ENCODE results near the gene NAV2. TPM values are rescaled to one million over a fixed set of nuclear protein-coding genes. Genes with fewer than 3 reads are reported as not detected.

The NAV2 gene
- total and polyA plus RNA-seq, 9 donors: 25.7 to 70.6 (median 46.1) TPM

GRCh38 chr11:19697721-19698121, 14.9 kb upstream of the NAV2 start:
- DNase-seq: no peak
- Histone ChIP-seq H3K9me3 (replicated peaks; ENCODE audit: control insufficient read depth, low read depth, low read length) (no peaks in the 10 kb centered on the region), H3K4me1 (ENCODE audit: control insufficient read depth, insufficient read depth, low read length) (no peaks in the 10 kb centered on the region), H3K36me3 (ENCODE audit: control insufficient read depth, insufficient read depth, low read length) (no peaks in the 10 kb centered on the region), H3K27me3 (ENCODE audit: control insufficient read depth, insufficient read depth, low read length) (peaks cover 3% of the 10 kb centered on the region), H3K27ac (ENCODE audit: low read length) (no peak overlapping the region), H3K4me3 (ENCODE audit: low read length) (no peak overlapping the region)
- 11% methylated on average over 4 of the region's 4 CpGs for WGBS (ENCODE audit: insufficient coverage)

GRCh38 chr11:19698493-19699292, 13.9 kb upstream of the NAV2 start:
- no peak overlapping the region for H3K4me3 ChIP-seq (ENCODE audit: low read length)
- WGBS (ENCODE audit: insufficient coverage): 75% methylated on average over 2 of the region's 8 CpGs
- H3K36me3 ChIP-seq (ENCODE audit: control insufficient read depth, insufficient read depth, low read length): no peaks in the 10 kb centered on the region
- no peaks in the 10 kb centered on the region for H3K4me1 ChIP-seq (ENCODE audit: control insufficient read depth, insufficient read depth, low read length)
- no peak overlapping the region for H3K27ac ChIP-seq (ENCODE audit: low read length)
- H3K27me3 ChIP-seq (ENCODE audit: control insufficient read depth, insufficient read depth, low read length): peaks cover 3% of the 10 kb centered on the region
- peak; percentile 52 for DNase-seq
- no peaks in the 10 kb centered on the region for H3K9me3 ChIP-seq (replicated peaks; ENCODE audit: control insufficient read depth, low read depth, low read length)

GRCh38 chr11:19701421-19701820, 11.2 kb upstream of the NAV2 start:
- 33% methylated on average over 1 of the region's 2 CpGs for WGBS (ENCODE audit: insufficient coverage)
- no peak for DNase-seq
- Histone ChIP-seq H3K4me1 (ENCODE audit: control insufficient read depth, insufficient read depth, low read length) (no peaks in the 10 kb centered on the region), H3K36me3 (ENCODE audit: control insufficient read depth, insufficient read depth, low read length) (no peaks in the 10 kb centered on the region), H3K27ac (ENCODE audit: low read length) (no peak overlapping the region), H3K4me3 (ENCODE audit: low read length) (no peak overlapping the region), H3K27me3 (ENCODE audit: control insufficient read depth, insufficient read depth, low read length) (peaks cover 3% of the 10 kb centered on the region), H3K9me3 (replicated peaks; ENCODE audit: control insufficient read depth, low read depth, low read length) (no peaks in the 10 kb centered on the region)

- Histone ChIP-seq H3K27me3 (ENCODE audit: control insufficient read depth, insufficient read depth, low read length) (peaks cover 3% of the 10 kb centered on the region), H3K4me3 (ENCODE audit: low read length) (no peak overlapping the region), H3K9me3 (replicated peaks; ENCODE audit: control insufficient read depth, low read depth, low read length) (no peaks in the 10 kb centered on the region), H3K4me1 (ENCODE audit: control insufficient read depth, insufficient read depth, low read length) (no peaks in the 10 kb centered on the region), H3K27ac (ENCODE audit: low read length) (no peak overlapping the region), H3K36me3 (ENCODE audit: control insufficient read depth, insufficient read depth, low read length) (no peaks in the 10 kb centered on the region)
- WGBS (ENCODE audit: insufficient coverage): no CpG with 5 or more reads among the region's 3 CpGs
- no peak for DNase-seq
Measured at GRCh38 chr11:19702620-19703019, 10.0 kb upstream of the NAV2 start.

GRCh38 chr11:19703211-19703610, 9.4 kb upstream of the NAV2 start:
- H3K27ac ChIP-seq (ENCODE audit: low read length): no peak overlapping the region
- H3K9me3 ChIP-seq (replicated peaks; ENCODE audit: control insufficient read depth, low read depth, low read length): no peaks in the 10 kb centered on the region
- 70% methylated on average over 7 of the region's 7 CpGs for WGBS (ENCODE audit: insufficient coverage)
- peaks cover 3% of the 10 kb centered on the region for H3K27me3 ChIP-seq (ENCODE audit: control insufficient read depth, insufficient read depth, low read length)
- H3K36me3 ChIP-seq (ENCODE audit: control insufficient read depth, insufficient read depth, low read length): no peaks in the 10 kb centered on the region
- no peak overlapping the region for H3K4me3 ChIP-seq (ENCODE audit: low read length)
- H3K4me1 ChIP-seq (ENCODE audit: control insufficient read depth, insufficient read depth, low read length): no peaks in the 10 kb centered on the region
- DNase-seq: no peak

GRCh38 chr11:19704213-19704612, 8.4 kb upstream of the NAV2 start:
- Histone ChIP-seq H3K4me1 (ENCODE audit: control insufficient read depth, insufficient read depth, low read length) (no peaks in the 10 kb centered on the region), H3K27me3 (ENCODE audit: control insufficient read depth, insufficient read depth, low read length) (peaks cover 5% of the 10 kb centered on the region), H3K4me3 (ENCODE audit: low read length) (no peak overlapping the region), H3K27ac (ENCODE audit: low read length) (no peak overlapping the region), H3K36me3 (ENCODE audit: control insufficient read depth, insufficient read depth, low read length) (no peaks in the 10 kb centered on the region), H3K9me3 (replicated peaks; ENCODE audit: control insufficient read depth, low read depth, low read length) (no peaks in the 10 kb centered on the region)
- WGBS (ENCODE audit: insufficient coverage): no CpG with 5 or more reads among the region's 1 CpG
- no peak for DNase-seq

- Histone ChIP-seq H3K4me1 (ENCODE audit: control insufficient read depth, insufficient read depth, low read length) (no peaks in the 10 kb centered on the region), H3K27ac (ENCODE audit: low read length) (no peak overlapping the region), H3K9me3 (replicated peaks; ENCODE audit: control insufficient read depth, low read depth, low read length) (no peaks in the 10 kb centered on the region), H3K4me3 (ENCODE audit: low read length) (no peak overlapping the region), H3K27me3 (ENCODE audit: control insufficient read depth, insufficient read depth, low read length) (peaks cover 4% of the 10 kb centered on the region), H3K36me3 (ENCODE audit: control insufficient read depth, insufficient read depth, low read length) (no peaks in the 10 kb centered on the region)
- WGBS (ENCODE audit: insufficient coverage): no CpG with 5 or more reads among the region's 1 CpG
- DNase-seq: no peak
Measured at GRCh38 chr11:19705936-19706335, 6.7 kb upstream of the NAV2 start.

GRCh38 chr11:19711911-19712280, 741 bp upstream of the NAV2 start:
- Histone ChIP-seq H3K9me3 (replicated peaks; ENCODE audit: control insufficient read depth, low read depth, low read length) (no peaks in the 10 kb centered on the region), H3K27me3 (ENCODE audit: control insufficient read depth, insufficient read depth, low read length) (peaks cover 35% of the 10 kb centered on the region), H3K4me1 (ENCODE audit: control insufficient read depth, insufficient read depth, low read length) (peaks cover 28% of the 10 kb centered on the region), H3K36me3 (ENCODE audit: control insufficient read depth, insufficient read depth, low read length) (no peaks in the 10 kb centered on the region), H3K4me3 (ENCODE audit: low read length) (peak overlapping the region; percentile 72), H3K27ac (ENCODE audit: low read length) (peak overlapping the region; percentile 94)
- 35% methylated on average over 5 of the region's 16 CpGs for WGBS (ENCODE audit: insufficient coverage)
- DNase-seq: no peak

- H3K36me3 ChIP-seq (ENCODE audit: control insufficient read depth, insufficient read depth, low read length): no peaks in the 10 kb centered on the region
- H3K4me3 ChIP-seq (ENCODE audit: low read length): peak overlapping the region; percentile 56
- WGBS (ENCODE audit: insufficient coverage): under 1% methylated on average over 54 of the region's 63 CpGs
- H3K9me3 ChIP-seq (replicated peaks; ENCODE audit: control insufficient read depth, low read depth, low read length): no peaks in the 10 kb centered on the region
- DNase-seq: no peak
- no peak overlapping the region for H3K27ac ChIP-seq (ENCODE audit: low read length)
- H3K27me3 ChIP-seq (ENCODE audit: control insufficient read depth, insufficient read depth, low read length): peaks cover 34% of the 10 kb centered on the region
- peaks cover 28% of the 10 kb centered on the region for H3K4me1 ChIP-seq (ENCODE audit: control insufficient read depth, insufficient read depth, low read length)
Measured at GRCh38 chr11:19713196-19714021, 772 bp downstream of the NAV2 start.

GRCh38 chr11:19714022-19714386, 1.4 kb downstream of the NAV2 start:
- H3K4me1 ChIP-seq (ENCODE audit: control insufficient read depth, insufficient read depth, low read length): peaks cover 28% of the 10 kb centered on the region
- DNase-seq: no peak
- H3K4me3 ChIP-seq (ENCODE audit: low read length): peak overlapping the region; percentile 56
- no peaks in the 10 kb centered on the region for H3K9me3 ChIP-seq (replicated peaks; ENCODE audit: control insufficient read depth, low read depth, low read length)
- 2% methylated on average over 17 of the region's 17 CpGs for WGBS (ENCODE audit: insufficient coverage)
- H3K27ac ChIP-seq (ENCODE audit: low read length): no peak overlapping the region
- peaks cover 33% of the 10 kb centered on the region for H3K27me3 ChIP-seq (ENCODE audit: control insufficient read depth, insufficient read depth, low read length)
- no peaks in the 10 kb centered on the region for H3K36me3 ChIP-seq (ENCODE audit: control insufficient read depth, insufficient read depth, low read length)
